Measurements from ENCODE around the gene SLC35F1.
"Not testable (repeated sequence)": the region's sequence is repeated elsewhere in the genome, so short reads cannot be mapped to it uniquely, and the experiment has no call there.

SLC35F1 gene

GRCh38 chr6:117976030-117976651 lies 69.1 kb downstream of the SLC35F1 start:
- in situ Hi-C loops (cut with MboI; ENCODE audit: low pct_unique_long_range_greater_than_20kb, low sequenced_read_pairs): no loop called here
- peak; percentile 40 for DNase-seq

- in situ Hi-C loops (cut with MboI; ENCODE audit: low pct_unique_long_range_greater_than_20kb, low sequenced_read_pairs): no loop called here
- no peak for DNase-seq
These were observed 78.9 kb downstream of the SLC35F1 start for GRCh38 chr6:117985916-117986315.

GRCh38 chr6:117986396-117986795 lies 79.3 kb downstream of the SLC35F1 start:
- in situ Hi-C loops (cut with MboI; ENCODE audit: low pct_unique_long_range_greater_than_20kb, low sequenced_read_pairs): no loop called here

GRCh38 chr6:117989086-117989485 lies 82.0 kb downstream of the SLC35F1 start:
- no peak for DNase-seq
- in situ Hi-C loops (cut with MboI; ENCODE audit: low pct_unique_long_range_greater_than_20kb, low sequenced_read_pairs): no loop called here

More at GRCh38 chr6:117986396-117986795, 79.3 kb downstream of the SLC35F1 start:
- DNase-seq: no peak

GRCh38 chr6:117990151-117990550 lies 83.1 kb downstream of the SLC35F1 start:
- in situ Hi-C loops (cut with MboI; ENCODE audit: low pct_unique_long_range_greater_than_20kb, low sequenced_read_pairs): no loop called here
- DNase-seq: no peak

GRCh38 chr6:117992856-117993255 lies 85.8 kb downstream of the SLC35F1 start:
- in situ Hi-C loops (cut with MboI; ENCODE audit: low pct_unique_long_range_greater_than_20kb, low sequenced_read_pairs): no loop called here
- no peak for DNase-seq

GRCh38 chr6:118012944-118013343 lies 105.9 kb downstream of the SLC35F1 start:
- no peak for DNase-seq

GRCh38 chr6:118016532-118016931 lies 109.5 kb downstream of the SLC35F1 start:
- in situ Hi-C loops (cut with MboI; ENCODE audit: low pct_unique_long_range_greater_than_20kb, low sequenced_read_pairs): no loop called here

More at GRCh38 chr6:118012944-118013343, 105.9 kb downstream of the SLC35F1 start:
- in situ Hi-C loops (cut with MboI; ENCODE audit: low pct_unique_long_range_greater_than_20kb, low sequenced_read_pairs): no loop called here

GRCh38 chr6:118017301-118017848 lies 110.3 kb downstream of the SLC35F1 start:
- in situ Hi-C loops (cut with MboI; ENCODE audit: low pct_unique_long_range_greater_than_20kb, low sequenced_read_pairs): no loop called here
- DNase-seq: no peak

More at GRCh38 chr6:118016532-118016931, 109.5 kb downstream of the SLC35F1 start:
- DNase-seq: no peak

GRCh38 chr6:118023771-118024170 lies 116.7 kb downstream of the SLC35F1 start:
- in situ Hi-C loops (cut with MboI; ENCODE audit: low pct_unique_long_range_greater_than_20kb, low sequenced_read_pairs): no loop called here
- DNase-seq: no peak

- in situ Hi-C loops (cut with MboI; ENCODE audit: low pct_unique_long_range_greater_than_20kb, low sequenced_read_pairs): no loop called here
- no peak for DNase-seq
These were observed 122.9 kb downstream of the SLC35F1 start for GRCh38 chr6:118029967-118030366.

GRCh38 chr6:118037479-118037878 lies 130.4 kb downstream of the SLC35F1 start:
- in situ Hi-C loops (cut with MboI; ENCODE audit: low pct_unique_long_range_greater_than_20kb, low sequenced_read_pairs): not testable (repeated sequence)

GRCh38 chr6:118042855-118043254 lies 135.8 kb downstream of the SLC35F1 start:
- in situ Hi-C loops (cut with MboI; ENCODE audit: low pct_unique_long_range_greater_than_20kb, low sequenced_read_pairs): no loop called here
- no peak for DNase-seq

More at GRCh38 chr6:118037479-118037878, 130.4 kb downstream of the SLC35F1 start:
- DNase-seq: not testable (repeated sequence)

- DNase-seq: no peak
- in situ Hi-C loops (cut with MboI; ENCODE audit: low pct_unique_long_range_greater_than_20kb, low sequenced_read_pairs): no loop called here
These were observed 137.2 kb downstream of the SLC35F1 start for GRCh38 chr6:118044275-118044674.

GRCh38 chr6:118054082-118054481 lies 147.0 kb downstream of the SLC35F1 start:
- DNase-seq: no peak
- in situ Hi-C loops (cut with MboI; ENCODE audit: low pct_unique_long_range_greater_than_20kb, low sequenced_read_pairs): no loop called here

GRCh38 chr6:118061666-118062065 lies 154.6 kb downstream of the SLC35F1 start:
- in situ Hi-C loops (cut with MboI; ENCODE audit: low pct_unique_long_range_greater_than_20kb, low sequenced_read_pairs): no loop called here
- DNase-seq: no peak

- no peak for DNase-seq
- in situ Hi-C loops (cut with MboI; ENCODE audit: low pct_unique_long_range_greater_than_20kb, low sequenced_read_pairs): no loop called here
These were observed 173.5 kb downstream of the SLC35F1 start for GRCh38 chr6:118080547-118080946.

- no peak for DNase-seq
- in situ Hi-C loops (cut with MboI; ENCODE audit: low pct_unique_long_range_greater_than_20kb, low sequenced_read_pairs): no loop called here
These were observed 176.6 kb downstream of the SLC35F1 start for GRCh38 chr6:118083711-118084110.

GRCh38 chr6:118085665-118086064 lies 178.6 kb downstream of the SLC35F1 start:
- no peak for DNase-seq
- in situ Hi-C loops (cut with MboI; ENCODE audit: low pct_unique_long_range_greater_than_20kb, low sequenced_read_pairs): no loop called here

- in situ Hi-C loops (cut with MboI; ENCODE audit: low pct_unique_long_range_greater_than_20kb, low sequenced_read_pairs): no loop called here
- no peak for DNase-seq
These were observed 179.1 kb downstream of the SLC35F1 start for GRCh38 chr6:118086159-118086558.

GRCh38 chr6:118092086-118092485 lies 185.0 kb downstream of the SLC35F1 start:
- no peak for DNase-seq
- in situ Hi-C loops (cut with MboI; ENCODE audit: low pct_unique_long_range_greater_than_20kb, low sequenced_read_pairs): no loop called here
